T-cell (primary cell): ENCODE measurements around the gene ZIC5. TPM values are rescaled to one million over a fixed set of nuclear protein-coding genes. Genes with fewer than 3 reads are reported as not detected.
A peak's percentile ranks its signal among the peaks of the same experiment; 100 is the strongest.

Experiments
- ATAC-seq, 4 experiments: fragments of 200-7000 bp in 3 of 4; fragments of 150-1000 bp in 1 of 4; cut with Tn5 transposase; replicated peaks in 1 of 4; 1 replicate in 3 of 4; 2 replicates in 1 of 4; pipeline ENCODE4 v1.10.0; 2021; ENCODE audit warnings: moderate library complexity in 3 of 4, mild to moderate bottlenecking in 2 of 4, moderate number of reproducible peaks in 1 of 4
- CTCF ChIA-PET, 2 donors: fragments of 300-600 bp; sonication (Branson Sonifier 250); formaldehyde crosslinking; loops; one replicate each; lab custom pipeline; 2022; ENCODE audit warnings: antibody characterized with exemption in 2 of 2; lab: Charles Lee
- POLR2A ChIA-PET, 2 donors: fragments of 300-600 bp; sonication (Branson Sonifier 250); formaldehyde crosslinking; loops; one replicate each; lab custom pipeline; 2022; ENCODE audit warnings: antibody characterized with exemption in 2 of 2; lab: Charles Lee
- DNase-seq, 35 experiments: peaks; one replicate each; pipeline versions ENCODE4 v3.0.0 to v3.0.0-alpha.2; 2013 to 2023
- H3K27ac ChIP-seq: one replicate; pipeline ENCODE4 v1.5.1; 2013; ENCODE audit warnings: low read length
- H3K27me3 ChIP-seq, 2 experiments: replicated peaks in 1 of 2; 1 replicate in 1 of 2; 2 replicates in 1 of 2; pipeline versions ENCODE4 v1.6.1 to v1.7.0; 2013; ENCODE audit warnings: low read length in 1 of 2, mixed read lengths in 1 of 2; ENCODE audit not compliant: control insufficient read depth in 2 of 2, insufficient read depth in 2 of 2; ENCODE audit errors: extremely low read depth in 1 of 2
- H3K36me3 ChIP-seq, 2 donors: 1 replicate in 1 of 2; 2 replicates in 1 of 2; pipeline versions ENCODE4 v1.6.1 to v1.7.0; 2013; ENCODE audit warnings: low read length in 1 of 2; ENCODE audit not compliant: control insufficient read depth in 2 of 2, insufficient read depth in 1 of 2; ENCODE audit errors: extremely low read depth in 1 of 2
- H3K4me1 ChIP-seq, 2 experiments: 1 replicate in 1 of 2; 2 replicates in 1 of 2; pipeline versions ENCODE4 v1.6.1 to v1.7.0; 2013; ENCODE audit warnings: low read length in 2 of 2, mixed read lengths in 1 of 2; ENCODE audit not compliant: insufficient read depth in 2 of 2, control insufficient read depth in 1 of 2; ENCODE audit errors: extremely low read depth in 1 of 2
- H3K4me3 ChIP-seq, 2 donors: 1 replicate in 1 of 2; 2 replicates in 1 of 2; pipeline versions ENCODE4 v1.5.1 to v1.7.0; 2013; ENCODE audit warnings: mild to moderate bottlenecking in 2 of 2, low read length in 1 of 2, moderate library complexity in 1 of 2; ENCODE audit not compliant: control insufficient read depth in 1 of 2; ENCODE audit errors: extremely low read depth in 1 of 2
- H3K9me3 ChIP-seq: 2 replicates; pipeline ENCODE4 v1.7.0; 2013
- H3K27ac Mint-ChIP-seq, 2 donors: one replicate each; pipeline ENCODE4 v1.8.0; 2020 to 2021; ENCODE audit warnings: mild to moderate bottlenecking in 2 of 2, mixed read lengths in 2 of 2
- H3K27me3 Mint-ChIP-seq, 2 donors: one replicate each; pipeline ENCODE4 v1.8.0; 2021 to 2022; ENCODE audit warnings: mixed read lengths in 2 of 2
- H3K36me3 Mint-ChIP-seq: one replicate; pipeline ENCODE4 v1.8.0; 2021; ENCODE audit warnings: mixed read lengths
- H3K4me1 Mint-ChIP-seq, 3 donors: one replicate each; pipeline ENCODE4 v1.8.0; 2020 to 2022; ENCODE audit warnings: mixed read lengths in 3 of 3, mild to moderate bottlenecking in 1 of 3
- H3K4me3 Mint-ChIP-seq, 3 donors: one replicate each; pipeline ENCODE4 v1.8.0; 2020 to 2022; ENCODE audit warnings: mild to moderate bottlenecking in 3 of 3, mixed read lengths in 3 of 3, moderate library complexity in 3 of 3
- H3K9me3 Mint-ChIP-seq, 3 donors: one replicate each; pipeline ENCODE4 v1.8.0; 2020 to 2022; ENCODE audit warnings: mixed read lengths in 3 of 3
- WGBS: methylation state at CpG from one replicate; pipeline ENCODE4 v1.1.5; 2013; ENCODE audit warnings: missing lambda C conversion rate; ENCODE audit not compliant: insufficient coverage; 5-methylcytosine and 5-hydroxymethylcytosine counted together
- total RNA-seq, 35 experiments: library from RNA in 6 of 35; stranded (reverse) in 6 of 35; fragments of 120-200 nt in 1 of 35; gene quantifications; one replicate each; pipeline versions ENCODE4 v1.2.1 to v1.2.4 and lab custom pipeline; 2013 to 2026

Gene ZIC5
- total RNA-seq, 5 donors from 2014 or later (not counting 1 experiment from before 2014, with no cell fraction given): 0.07 to 0.09 (median 0.09) TPM; not detected in 2

- no peaks in the 10 kb centered on the region for H3K9me3 ChIP-seq
- DNase-seq: peak in 2 of 35 experiments; percentile 2 to 44
- POLR2A ChIA-PET: no interaction called here
Measured at GRCh38 chr13:99984461-99985240, 13.1 kb upstream of the ZIC5 start.

GRCh38 chr13:99983499-99984401, 12.2 kb upstream of the ZIC5 start:
- DNase-seq (peak in 1 of 35 experiments; percentile 33), ATAC-seq (no peak)
- no peaks in the 10 kb centered on the region for H3K9me3 ChIP-seq
- peak overlapping the region; percentile 17 to 44 (median 39) for H3K4me3 Mint-ChIP-seq
- peaks cover 36 to 60% of the 10 kb centered on the region in 2 donors for H3K27me3 Mint-ChIP-seq
- H3K36me3 ChIP-seq: no peaks in the 10 kb centered on the region
- H3K4me3 ChIP-seq: peak overlapping the region in 1 of 2 donors; percentile 25
- H3K9me3 Mint-ChIP-seq: peaks cover 0 to 4% (median 4%) of the 10 kb centered on the region in 3 donors
- 16% methylated on average over 34 of the region's 42 CpGs for WGBS
- H3K36me3 Mint-ChIP-seq: peaks cover 5% of the 10 kb centered on the region
- H3K4me1 Mint-ChIP-seq: peaks cover 9 to 27% (median 16%) of the 10 kb centered on the region in 3 donors
- ChIA-PET CTCF (interaction anchor here in 1 of 2 donors (1.4 kb wide), 1 partner anchor 10 kb away, joined by 4 read pairs; no protein-coding TSS in a partner anchor), POLR2A (no interaction called here)
- H3K27me3 ChIP-seq: peaks cover 11 to 83% of the 10 kb centered on the region in 2 experiments
- no peak overlapping the region for H3K27ac ChIP-seq
- peak overlapping the region; percentile 62 to 67 for H3K27ac Mint-ChIP-seq
- H3K4me1 ChIP-seq: peaks cover 0 to 49% of the 10 kb centered on the region in 2 experiments

More at GRCh38 chr13:99984461-99985240, 13.1 kb upstream of the ZIC5 start:
- WGBS: 12% methylated on average over 39 of the region's 44 CpGs
- Mint-ChIP-seq H3K9me3 (peaks cover 0 to 4% (median 4%) of the 10 kb centered on the region in 3 donors), H3K27me3 (peaks cover 42 to 63% of the 10 kb centered on the region in 2 donors), H3K36me3 (peaks cover 5% of the 10 kb centered on the region), H3K27ac (peak overlapping the region; percentile 62 to 67), H3K4me1 (peaks cover 15 to 30% (median 18%) of the 10 kb centered on the region in 3 donors), H3K4me3 (peak overlapping the region in 2 of 3 donors; percentile 22 to 44)
- CTCF ChIA-PET: no interaction called here
- Histone ChIP-seq H3K27ac (no peak overlapping the region), H3K27me3 (peaks cover 10 to 83% of the 10 kb centered on the region in 2 experiments), H3K36me3 (no peaks in the 10 kb centered on the region), H3K4me1 (peaks cover 3 to 49% of the 10 kb centered on the region in 2 experiments), H3K4me3 (peak overlapping the region in 1 of 2 donors; percentile 32)
- ATAC-seq: no peak

DNA sequence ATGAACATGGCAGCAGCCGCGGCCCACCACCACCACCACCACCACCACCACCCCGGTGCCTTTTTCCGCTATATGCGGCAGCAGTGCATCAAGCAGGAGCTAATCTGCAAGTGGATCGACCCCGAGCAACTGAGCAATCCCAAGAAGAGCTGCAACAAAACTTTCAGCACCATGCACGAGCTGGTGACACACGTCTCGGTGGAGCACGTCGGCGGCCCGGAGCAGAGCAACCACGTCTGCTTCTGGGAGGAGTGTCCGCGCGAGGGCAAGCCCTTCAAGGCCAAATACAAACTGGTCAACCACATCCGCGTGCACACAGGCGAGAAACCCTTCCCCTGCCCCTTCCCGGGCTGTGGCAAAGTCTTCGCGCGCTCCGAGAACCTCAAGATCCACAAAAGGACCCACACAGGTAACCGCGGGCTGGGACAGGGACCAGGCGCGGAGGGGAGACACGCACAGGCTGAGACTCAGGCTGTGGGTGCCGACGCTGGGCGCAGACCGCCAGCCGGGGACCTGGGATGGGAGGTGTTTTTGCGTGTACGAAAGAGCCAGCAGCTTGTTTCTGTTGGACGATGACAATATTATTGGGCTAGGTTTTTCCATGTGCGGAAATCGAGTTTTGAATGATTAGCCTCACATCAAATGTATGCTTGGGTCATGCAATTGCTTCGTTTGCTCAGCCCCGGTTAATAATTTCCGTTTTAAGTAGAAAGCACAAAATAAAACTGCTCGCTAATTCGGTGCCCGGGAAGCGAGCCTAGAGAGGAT, 11.3 kb upstream of the ZIC5 start:
- H3K27me3 ChIP-seq: peaks cover 12 to 83% of the 10 kb centered on the region in 2 experiments
- Mint-ChIP-seq H3K4me1 (peaks cover 17 to 28% (median 22%) of the 10 kb centered on the region in 3 donors), H3K36me3 (peaks cover 5% of the 10 kb centered on the region), H3K9me3 (peaks cover 0 to 4% (median 4%) of the 10 kb centered on the region in 3 donors), H3K27ac (peak overlapping the region; percentile 48 to 67), H3K4me3 (peak overlapping the region; percentile 4 to 44 (median 39)), H3K27me3 (peaks cover 39 to 62% of the 10 kb centered on the region in 2 donors)
- peak overlapping the region in 1 of 2 donors; percentile 25 for H3K4me3 ChIP-seq
- ChIA-PET CTCF (interaction anchor here (0.6 to 1.4 kb wide), 2 partner anchors 9 to 455 kb away, joined by 4 to 11 read pairs; no protein-coding TSS in a partner anchor), POLR2A (interaction anchor here in 1 of 2 donors (0.6 kb wide), 2 partner anchors 107 to 161 kb away, joined by 5 read pairs; no protein-coding TSS in a partner anchor)
- H3K36me3 ChIP-seq: no peaks in the 10 kb centered on the region
- DNase-seq (peak in 1 of 35 experiments; percentile 36), ATAC-seq (no peak)
- peaks cover 2 to 54% of the 10 kb centered on the region in 2 experiments for H3K4me1 ChIP-seq
- no peaks in the 10 kb centered on the region for H3K9me3 ChIP-seq
- WGBS: 13% methylated on average over 39 of the region's 48 CpGs
- no peak overlapping the region for H3K27ac ChIP-seq

- CTCF ChIA-PET: interaction anchor here in 1 of 2 donors (0.6 kb wide), 1 partner anchor 454 kb away, joined by 11 read pairs; no protein-coding TSS in a partner anchor
- Histone ChIP-seq H3K27me3 (peaks cover 12 to 83% of the 10 kb centered on the region in 2 experiments), H3K4me3 (peak overlapping the region in 1 of 2 donors; percentile 62), H3K27ac (no peak overlapping the region), H3K4me1 (peaks cover 2 to 58% of the 10 kb centered on the region in 2 experiments), H3K9me3 (no peaks in the 10 kb centered on the region), H3K36me3 (no peaks in the 10 kb centered on the region)
- Mint-ChIP-seq H3K27ac (no peak overlapping the region), H3K36me3 (peaks cover 5% of the 10 kb centered on the region), H3K9me3 (peaks cover 0 to 8% (median 4%) of the 10 kb centered on the region in 3 donors), H3K27me3 (peaks cover 40 to 62% of the 10 kb centered on the region in 2 donors), H3K4me3 (peak overlapping the region in 1 of 3 donors; percentile 58), H3K4me1 (peaks cover 20 to 31% (median 22%) of the 10 kb centered on the region in 3 donors)
- peak in 1 of 35 experiments; percentile 50 for DNase-seq
- POLR2A ChIA-PET: interaction anchor here in 1 of 2 donors (0.6 kb wide), 2 partner anchors 108 to 160 kb away, joined by 5 read pairs; no protein-coding TSS in a partner anchor
- WGBS: 3% methylated on average over 98 of the region's 98 CpGs
- peak; percentile 22 to 39 (median 27) for ATAC-seq
Measured at GRCh38 chr13:99982036-99982730, 10.6 kb upstream of the ZIC5 start.

- peak within 1 kb of the TSS; percentile 22 to 67 for H3K27ac Mint-ChIP-seq
- ATAC-seq: peak; percentile 3 to 10 (median 8)
- peak within 1 kb of the TSS in 1 of 3 donors; percentile 58 for H3K4me3 Mint-ChIP-seq
- POLR2A ChIA-PET: interaction anchor here in 1 of 2 donors (0.6 kb wide), 1 partner anchor 10 kb away, joined by 3 read pairs; no protein-coding TSS in a partner anchor
- Histone ChIP-seq H3K9me3 (peaks cover under 1% of the 10 kb centered on the region), H3K36me3 (no peaks in the 10 kb centered on the region), H3K4me3 (peak within 1 kb of the TSS in 1 of 2 donors; percentile 62), H3K27me3 (peaks cover 16 to 79% of the 10 kb centered on the region in 2 experiments), H3K4me1 (peaks cover 2 to 58% of the 10 kb centered on the region in 2 experiments), H3K27ac (no peak within 1 kb of the TSS)
- CTCF ChIA-PET: interaction anchor here in 1 of 2 donors (0.7 kb wide), 1 partner anchor 69 kb away, joined by 3 read pairs; no protein-coding TSS in a partner anchor
- peaks cover 42 to 62% of the 10 kb centered on the region in 2 donors for H3K27me3 Mint-ChIP-seq
- DNase-seq: no peak
- H3K36me3 Mint-ChIP-seq: peaks cover 5% of the 10 kb centered on the region
- H3K9me3 Mint-ChIP-seq: peaks cover 0 to 12% (median 7%) of the 10 kb centered on the region in 3 donors
- peaks cover 20 to 31% (median 22%) of the 10 kb centered on the region in 3 donors for H3K4me1 Mint-ChIP-seq
- WGBS: 4% methylated on average over 34 of the region's 41 CpGs
Measured at GRCh38 chr13:99981735-99982035, 10.1 kb upstream of the ZIC5 start, which contains the start of gene ZIC2. Gene ZIC2, plus strand, starts transcription at chr13:99981784. Its CDS starts 281 bp downstream, at chr13:99982065.
